Fibroblast of the aortic adventitia (primary cell): Measurements from ENCODE around the gene GNPTG. TPM values are rescaled to one million over a fixed set of nuclear protein-coding genes. Genes with fewer than 3 reads are reported as not detected.

ENCODE experiments used
- DNase-seq: peaks from one replicate; pipeline ENCODE4 v3.0.0-alpha.2; 2010; ENCODE audit warnings: low read depth
- H3K4me3 ChIP-seq: 2 replicates; pipeline ENCODE4 v1.5.1; 2011; ENCODE audit warnings: low read depth, mild to moderate bottlenecking, control low read depth, low read length, moderate library complexity
- CTCF ChIP-seq: IDR thresholded peaks from 2 replicates; pipeline ENCODE4 v1.5.1; 2011; ENCODE audit warnings: mild to moderate bottlenecking, low read length, control low read depth, inconsistent platforms; ENCODE audit not compliant: insufficient read depth
- total RNA-seq: library from RNA; depleted of rRNA; stranded (reverse); fragments of >200 nt; gene quantifications from 2 replicates; pipeline ENCODE4 v1.2.3, GENCODE V29; 2012; ENCODE audit warnings: low replicate concordance

Gene GNPTG
- total RNA-seq, 1 donor, result 36.3 TPM

GRCh38 chr16:1395444-1396031 lies 43.8 kb downstream of the GNPTG start:
- no peak for DNase-seq
- no peak for TF ChIP-seq CTCF
- no peak overlapping the region for H3K4me3 ChIP-seq

- TF ChIP-seq CTCF, result no peak
Observed at GRCh38 chr16:1397779-1398178, 46.0 kb downstream of the GNPTG start.

GRCh38 chr16:1398351-1398750 lies 46.6 kb downstream of the GNPTG start:
- DNase-seq, result no peak
- no peak overlapping the region for H3K4me3 ChIP-seq
- no peak for TF ChIP-seq CTCF

More at GRCh38 chr16:1397779-1398178, 46.0 kb downstream of the GNPTG start:
- no peak for DNase-seq
- H3K4me3 ChIP-seq, result no peak overlapping the region

- no peak for TF ChIP-seq CTCF
- DNase-seq, result no peak
Observed at GRCh38 chr16:1398826-1399581, 47.3 kb downstream of the GNPTG start.

GRCh38 chr16:1401061-1401757 lies 49.5 kb downstream of the GNPTG start:
- H3K4me3 ChIP-seq, result no peak overlapping the region
- no peak for DNase-seq
- TF ChIP-seq CTCF, result no peak

More at GRCh38 chr16:1398826-1399581, 47.3 kb downstream of the GNPTG start:
- H3K4me3 ChIP-seq, result no peak overlapping the region

- no peak overlapping the region for H3K4me3 ChIP-seq
- DNase-seq, result no peak
- TF ChIP-seq CTCF, result no peak
Observed at GRCh38 chr16:1401758-1402154, 50.0 kb downstream of the GNPTG start.
